ENCODE data around the gene BTBD2.

Gene BTBD2

GRCh38 chr19:2050991-2051772 lies 35.7 kb upstream of the BTBD2 start, which contains the start of gene MKNK2:
MKNK2 (minus strand) TSS chr19:2051244; CDS start chr19:2050851, 393 bp downstream.
- no peak for DNase-seq (ENCODE audit: low read depth)

DNA sequence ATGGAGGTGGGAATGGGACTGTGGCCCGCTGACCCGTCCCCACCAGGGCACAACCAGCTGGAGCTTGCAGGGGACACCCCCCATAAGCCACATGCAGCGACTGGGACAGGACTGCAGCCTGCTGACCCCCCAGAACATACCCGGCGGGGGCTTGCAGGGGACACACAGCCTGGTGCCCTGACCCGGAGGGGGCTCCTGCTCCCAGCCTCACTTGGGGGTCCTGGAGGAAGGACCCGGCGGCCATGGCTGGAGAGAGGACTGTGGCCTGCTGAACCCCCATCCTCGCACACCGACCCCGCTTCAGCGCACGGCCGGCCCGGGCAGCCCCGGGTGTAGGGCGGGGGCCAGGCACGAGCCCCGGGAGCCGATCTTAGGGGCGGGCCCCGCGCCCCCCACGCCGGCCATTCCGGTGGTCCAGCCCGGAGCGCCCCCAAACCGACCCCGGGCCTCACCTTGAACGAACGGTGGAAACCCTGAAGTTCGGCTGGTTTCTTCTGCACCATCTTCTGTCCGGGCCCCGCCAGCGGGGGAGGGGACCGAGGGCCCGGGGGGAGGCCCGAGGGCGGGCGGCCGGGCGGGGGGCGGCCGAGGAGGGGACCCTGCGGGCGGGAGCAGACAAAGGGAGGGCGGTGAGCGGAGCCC lies 35.0 kb upstream of the BTBD2 start:
- DNase-seq (ENCODE audit: low read depth), result no peak

- DNase-seq (ENCODE audit: low read depth), result no peak
These were observed 34.3 kb upstream of the BTBD2 start for GRCh38 chr19:2049741-2050348.

GRCh38 chr19:2048959-2049740 lies 33.6 kb upstream of the BTBD2 start:
- no peak for DNase-seq (ENCODE audit: low read depth)

GRCh38 chr19:2048104-2048958 lies 32.8 kb upstream of the BTBD2 start:
- no peak for DNase-seq (ENCODE audit: low read depth)

- no peak for DNase-seq (ENCODE audit: low read depth)
These were observed 32.1 kb upstream of the BTBD2 start for GRCh38 chr19:2047449-2048103.

- no peak for DNase-seq (ENCODE audit: low read depth)
These were observed 31.5 kb upstream of the BTBD2 start for GRCh38 chr19:2047076-2047448.

DNA sequence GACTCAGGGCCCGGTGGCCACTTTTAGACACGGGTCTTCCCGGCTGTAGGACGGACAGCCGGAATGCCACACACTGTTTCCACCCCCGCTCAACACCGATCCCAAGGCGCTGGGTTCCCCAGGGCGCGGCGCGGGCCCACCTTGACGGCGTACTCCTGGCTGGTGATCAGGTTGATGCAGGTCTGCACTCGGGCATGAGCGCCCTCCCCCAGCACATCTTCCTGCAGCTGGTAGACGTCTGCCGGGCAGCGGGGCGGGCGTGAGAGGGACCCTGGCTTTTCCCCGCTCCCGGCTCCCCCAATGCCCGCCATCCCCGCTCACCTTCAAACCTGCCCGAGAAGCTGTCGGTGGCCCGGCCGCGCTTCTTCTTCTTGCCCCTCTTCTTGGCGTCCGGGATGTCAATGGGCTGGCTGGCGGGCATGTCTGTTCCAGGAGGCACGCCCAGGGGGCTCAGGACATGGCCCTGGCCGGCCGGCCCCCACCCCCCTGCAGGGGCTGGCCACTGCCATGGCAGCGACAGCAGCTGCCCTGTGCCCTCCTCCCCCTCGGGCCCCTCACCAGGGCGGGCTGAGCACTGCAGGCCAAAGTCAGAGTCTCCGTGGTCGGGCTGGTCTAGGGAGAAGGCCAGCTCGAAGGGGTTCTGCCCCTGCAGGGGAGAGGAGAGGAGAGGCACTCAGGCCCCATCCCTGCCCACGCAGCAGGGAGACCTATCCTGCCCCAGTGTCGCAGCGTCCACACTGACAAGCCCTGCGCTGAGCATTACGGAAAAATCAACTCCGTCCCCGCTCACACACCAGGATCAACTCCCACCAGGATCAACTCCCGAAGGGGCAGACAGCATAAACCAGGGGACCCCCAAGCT lies 30.8 kb upstream of the BTBD2 start:
- DNase-seq (ENCODE audit: low read depth), result no peak

DNA sequence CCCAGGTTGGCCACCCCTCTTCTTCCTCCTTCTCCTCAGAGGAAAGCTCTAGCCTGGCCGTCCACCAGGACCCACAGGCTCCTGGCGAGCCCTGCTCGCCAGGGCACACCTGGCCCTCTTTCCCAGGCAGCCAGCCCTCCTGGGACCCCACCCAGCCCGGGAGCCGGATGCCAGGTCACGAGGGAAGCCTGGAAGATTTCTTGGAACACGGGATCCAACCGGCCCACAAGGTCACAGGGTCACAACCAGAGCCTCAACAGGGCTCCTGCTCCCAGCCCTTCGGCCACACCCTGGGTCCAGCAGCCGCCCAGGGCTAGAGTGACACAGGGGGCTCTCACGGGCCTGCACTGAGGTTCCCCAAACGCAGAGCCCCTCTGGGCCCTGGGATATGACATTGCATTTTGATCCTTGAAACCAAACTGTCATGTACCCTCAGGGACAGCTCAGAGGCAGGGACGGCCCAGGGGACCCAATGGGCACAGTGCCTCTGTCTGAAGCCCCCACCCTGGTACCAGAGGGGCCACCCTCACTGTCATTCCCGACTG lies 30.1 kb upstream of the BTBD2 start:
- DNase-seq (ENCODE audit: low read depth), result no peak

- DNase-seq (ENCODE audit: low read depth), result no peak
These were observed 29.4 kb upstream of the BTBD2 start for GRCh38 chr19:2044709-2045500.

DNA sequence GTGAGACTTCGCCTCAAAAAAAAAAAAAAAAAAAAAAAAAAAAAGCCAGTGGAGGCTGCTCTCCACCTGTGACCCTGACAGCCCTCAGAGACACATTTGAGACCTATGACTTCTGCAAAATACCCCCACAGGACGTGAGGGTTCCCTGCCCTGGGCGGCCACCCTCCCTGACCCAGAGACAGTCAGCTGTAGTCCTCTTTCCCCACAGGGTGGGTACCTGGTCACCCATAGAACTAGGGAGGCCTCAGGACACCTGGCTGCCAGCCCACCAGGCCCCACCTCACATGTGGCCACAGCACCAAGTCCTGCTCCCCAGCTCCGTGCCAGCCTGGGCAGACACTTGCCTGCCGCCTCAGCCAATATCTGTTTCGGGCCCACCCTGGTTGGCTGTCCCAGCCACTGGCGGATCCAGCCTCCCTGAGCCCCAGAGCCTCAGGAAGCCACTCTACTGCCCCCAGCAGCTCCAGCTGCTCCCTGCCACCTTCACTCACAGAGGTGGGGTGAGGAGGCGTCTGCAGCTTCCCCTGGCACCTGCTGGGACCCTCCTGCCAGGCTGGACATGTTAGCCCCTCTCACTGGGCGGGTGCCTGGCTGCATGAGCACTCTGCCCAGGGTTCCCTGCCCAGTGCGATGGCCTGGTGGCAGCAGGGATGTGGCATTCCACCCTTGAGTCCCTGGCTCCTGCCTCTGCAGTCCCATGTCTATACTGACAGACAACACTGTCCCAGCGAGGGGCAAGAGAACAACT lies 28.6 kb upstream of the BTBD2 start:
- DNase-seq (ENCODE audit: low read depth), result no peak

DNA sequence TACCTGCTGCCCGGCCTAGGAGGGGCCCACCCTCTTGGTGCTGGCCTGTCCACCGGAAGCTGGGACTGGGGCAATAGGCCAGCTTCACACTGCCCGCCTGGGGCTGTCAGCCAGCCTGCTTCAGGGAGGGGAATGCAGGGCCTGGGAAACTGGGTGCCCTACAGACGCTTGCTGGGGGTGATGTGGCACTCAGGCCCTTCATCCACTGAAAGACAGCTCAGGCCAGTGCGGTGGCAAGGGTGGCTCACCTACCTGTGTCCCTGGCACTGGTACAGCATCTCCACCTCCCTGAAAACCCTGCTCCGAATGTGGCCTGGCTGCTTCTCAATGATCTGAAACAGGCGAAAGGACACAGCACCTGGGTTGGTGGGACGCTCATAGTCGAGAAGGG lies 27.7 kb upstream of the BTBD2 start:
- DNase-seq (ENCODE audit: low read depth), result no peak

DNA sequence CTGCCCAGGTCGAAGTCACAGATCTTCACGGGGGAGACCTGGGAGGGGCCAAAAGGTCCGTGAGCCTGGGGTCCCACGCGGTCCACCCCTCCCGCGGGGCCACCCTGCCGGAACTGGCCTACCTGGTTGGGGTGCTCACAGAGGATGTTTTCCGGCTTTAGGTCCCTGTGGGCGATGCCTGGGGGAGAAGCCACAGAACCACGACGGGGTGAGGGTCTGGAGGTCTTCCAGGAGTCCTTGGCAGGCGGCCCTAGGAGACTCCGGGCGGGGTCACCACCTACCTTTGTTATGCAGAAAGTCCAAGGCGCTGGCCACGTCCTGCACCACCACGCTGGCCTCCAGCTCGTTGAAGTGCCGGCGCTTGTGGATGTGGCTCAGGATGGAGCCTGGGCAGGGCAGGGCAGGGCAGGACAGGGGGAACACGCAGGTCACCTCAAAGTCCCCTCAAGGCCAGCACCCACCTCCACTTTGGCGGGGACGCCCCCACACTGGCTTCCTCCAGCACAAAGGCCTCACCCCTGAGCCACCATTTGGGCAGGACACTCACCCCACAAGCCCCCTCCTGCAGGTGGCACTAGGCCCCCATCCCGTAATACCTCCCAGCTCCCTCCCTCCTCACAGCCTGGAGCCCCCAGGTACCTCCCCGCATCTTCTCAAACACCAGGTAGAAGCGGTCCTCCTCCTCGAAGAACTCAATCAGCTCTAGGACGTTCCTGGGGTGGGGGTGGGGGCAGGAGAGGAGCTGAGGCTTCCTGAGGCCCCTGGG lies 27.2 kb upstream of the BTBD2 start:
- DNase-seq (ENCODE audit: low read depth), result no peak

- DNase-seq (ENCODE audit: low read depth), result no peak
These were observed 26.4 kb upstream of the BTBD2 start for GRCh38 chr19:2041683-2042484.

- no peak for DNase-seq (ENCODE audit: low read depth)
These were observed 25.8 kb upstream of the BTBD2 start for GRCh38 chr19:2041433-2041682.

DNA sequence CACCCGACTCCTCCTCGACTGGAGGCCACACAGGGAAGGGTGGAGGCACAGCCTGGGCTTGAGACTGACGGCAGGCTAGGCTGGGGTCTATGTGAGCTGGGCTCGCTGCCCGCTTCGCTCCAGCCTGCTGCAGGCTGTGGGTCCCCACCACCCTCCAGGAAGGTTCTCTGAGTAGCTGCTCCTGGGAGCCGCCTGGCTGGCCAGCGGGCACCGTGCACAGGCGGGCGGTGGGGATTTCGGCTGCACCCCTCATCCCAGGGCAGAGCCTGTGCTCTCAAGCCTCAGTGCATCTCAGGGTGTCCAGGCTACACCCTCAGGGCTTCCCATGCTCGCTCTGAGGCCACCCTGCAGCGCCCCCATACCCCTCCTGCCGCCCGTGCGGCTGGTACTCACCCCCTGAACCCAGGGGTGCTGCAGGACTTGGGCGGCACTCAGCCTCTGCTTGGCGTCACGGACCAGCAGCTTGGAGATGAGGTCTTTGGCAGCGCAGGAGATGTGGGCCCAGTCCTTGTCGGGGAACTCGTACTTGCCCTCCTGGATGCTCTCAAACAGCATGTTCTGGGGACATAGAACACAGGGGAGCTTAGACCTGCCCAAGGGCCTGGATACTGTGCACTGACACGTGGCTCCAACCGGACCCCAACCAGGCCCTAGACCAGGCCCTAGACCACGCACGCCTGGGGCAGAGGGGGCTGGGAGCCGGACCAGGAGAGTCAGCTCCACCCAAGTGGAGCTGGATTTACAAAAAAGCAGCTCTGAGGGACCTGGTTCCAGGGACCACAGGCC lies 25.3 kb upstream of the BTBD2 start:
- no peak for DNase-seq (ENCODE audit: low read depth)

All from HS-27A (cell line).